MCF 10A (cell line): ENCODE measurements around the gene PLCG2. TPM values are rescaled to one million over a fixed set of nuclear protein-coding genes. Genes with fewer than 3 reads are reported as not detected.

ENCODE experiments used
- BruUV-seq: library from RNA; stranded (reverse); fragments of 400-500 nt; replicated peaks from 2 replicates; lab custom pipeline; 2021; lab: Mats Ljungman, UMichigan
- CTCF ChIA-PET: fragments of 300-600 bp; sonication (Branson Sonifier 250); formaldehyde crosslinking; extraction: SDS; loops from one replicate; lab custom pipeline; 2021; ENCODE audit warnings: antibody characterized with exemption, inconsistent platforms; lab: Yijun Ruan, JAX
- POLR2A ChIA-PET: fragments of 300-600, 350-650 bp; sonication (Branson Sonifier 250); formaldehyde crosslinking; extraction: SDS; loops from one replicate; lab custom pipeline; 2020; ENCODE audit warnings: antibody characterized with exemption, inconsistent platforms; lab: Yijun Ruan, JAX
- DNase-seq: peaks from one replicate; pipeline ENCODE4 v3.0.0-alpha.2; 2018; ENCODE audit not compliant: unreplicated experiment
- H3K27ac Mint-ChIP-seq: one replicate; pipeline ENCODE4 v1.8.0; 2022; ENCODE audit warnings: mild to moderate bottlenecking, low read depth, mixed read lengths; ENCODE audit not compliant: unreplicated experiment
- H3K27me3 Mint-ChIP-seq: one replicate; pipeline ENCODE4 v1.8.0; 2022; ENCODE audit warnings: mixed read lengths; ENCODE audit not compliant: insufficient read depth, unreplicated experiment
- H3K36me3 Mint-ChIP-seq: one replicate; pipeline ENCODE4 v1.8.0; 2022; ENCODE audit warnings: mild to moderate bottlenecking, moderate library complexity, mixed read lengths; ENCODE audit not compliant: insufficient read depth, unreplicated experiment
- H3K4me1 Mint-ChIP-seq: one replicate; pipeline ENCODE4 v1.8.0; 2022; ENCODE audit warnings: mixed read lengths; ENCODE audit not compliant: insufficient read depth, unreplicated experiment
- H3K4me3 Mint-ChIP-seq: one replicate; pipeline ENCODE4 v1.8.0; 2022; ENCODE audit warnings: mild to moderate bottlenecking, moderate library complexity, mixed read lengths; ENCODE audit not compliant: unreplicated experiment
- H3K9me3 Mint-ChIP-seq: one replicate; pipeline ENCODE4 v1.8.0; 2022; ENCODE audit warnings: mixed read lengths; ENCODE audit not compliant: unreplicated experiment
- CTCF ChIP-seq: fragments of 200-600 bp; IDR thresholded peaks from one replicate; pipeline ENCODE4 v1.8.0; 2022; ENCODE audit warnings: antibody characterized with exemption, mild to moderate bottlenecking; ENCODE audit not compliant: unreplicated experiment
- intact Hi-C: fragments of 100-400 bp; cut with micrococcal nuclease; formaldehyde crosslinking; loops from 2 replicates; pipeline ENCODE4 v1.14.1; 2022
- total RNA-seq: library from RNA; stranded (reverse); gene quantifications from 2 replicates; pipeline ENCODE4 v1.2.3, GENCODE V29; 2022

Gene PLCG2
- total RNA-seq, 1 experiment from 2014 or later, result 5.2 TPM

GRCh38 chr16:81770008-81770407 lies 9.1 kb upstream of the PLCG2 start:
- POLR2A ChIA-PET, result no interaction called here
- Mint-ChIP-seq H3K36me3 (no peaks in the 10 kb centered on the region), H3K27me3 (no peaks in the 10 kb centered on the region), H3K27ac (no peak overlapping the region), H3K4me1 (no peaks in the 10 kb centered on the region), H3K4me3 (no peak overlapping the region), H3K9me3 (no peaks in the 10 kb centered on the region)
- intact Hi-C loops, result no loop called here
- no peak for TF ChIP-seq CTCF
- no peak for DNase-seq
- CTCF ChIA-PET, result interaction anchor here (1.8 kb wide), 1 partner anchor 9 kb away, joined by 4 read pairs; no protein-coding TSS in a partner anchor
- BruUV-seq, result no TSS peak

GRCh38 chr16:81774348-81774747 lies 4.7 kb upstream of the PLCG2 start:
- Mint-ChIP-seq H3K36me3 (no peaks in the 10 kb centered on the region), H3K4me3 (no peak overlapping the region), H3K27ac (no peak overlapping the region), H3K27me3 (no peaks in the 10 kb centered on the region), H3K4me1 (peaks cover 4% of the 10 kb centered on the region), H3K9me3 (no peaks in the 10 kb centered on the region)
- DNase-seq, result no peak
- intact Hi-C loops, result no loop called here
- BruUV-seq, result no TSS peak
- ChIA-PET CTCF (interaction anchor here (0.6 to 1.3 kb wide), 3 partner anchors 9 to 739 kb away, joined by 3 to 5 read pairs (median 4); partner anchors contain the start of gene ATMIN), POLR2A (no interaction called here)
- no peak for TF ChIP-seq CTCF

GRCh38 chr16:81775570-81775969 lies 3.5 kb upstream of the PLCG2 start:
- ChIA-PET POLR2A (no interaction called here), CTCF (interaction anchor here (0.6 kb wide), 1 partner anchor 200 kb away, joined by 3 read pairs; no protein-coding TSS in a partner anchor)
- H3K36me3 Mint-ChIP-seq, result no peaks in the 10 kb centered on the region
- no TSS peak for BruUV-seq
- no peak for DNase-seq
- no peaks in the 10 kb centered on the region for H3K9me3 Mint-ChIP-seq
- TF ChIP-seq CTCF, result no peak
- no peak overlapping the region for H3K4me3 Mint-ChIP-seq
- intact Hi-C loops, result no loop called here
- peaks cover 12% of the 10 kb centered on the region for H3K27me3 Mint-ChIP-seq
- H3K27ac Mint-ChIP-seq, result no peak overlapping the region
- peaks cover 9% of the 10 kb centered on the region for H3K4me1 Mint-ChIP-seq

GRCh38 chr16:81778231-81778630 lies 860 bp upstream of the PLCG2 start:
- peaks cover 9% of the 10 kb centered on the region for H3K4me1 Mint-ChIP-seq
- CTCF ChIA-PET, result interaction anchor here (0.6 to 2.3 kb wide), 3 partner anchors 96 to 372 kb away, joined by 3 to 15 read pairs (median 3); no protein-coding TSS in a partner anchor
- H3K36me3 Mint-ChIP-seq, result no peaks in the 10 kb centered on the region
- TF ChIP-seq CTCF, result no peak
- no peak overlapping the region for H3K27ac Mint-ChIP-seq
- no peak for DNase-seq
- H3K9me3 Mint-ChIP-seq, result no peaks in the 10 kb centered on the region
- peaks cover 23% of the 10 kb centered on the region for H3K27me3 Mint-ChIP-seq
- intact Hi-C loops, result no loop called here
- POLR2A ChIA-PET, result interaction anchor here (0.6 to 0.8 kb wide), 2 partner anchors 20 to 27 kb away, joined by 3 read pairs; no protein-coding TSS in a partner anchor
- BruUV-seq, result no TSS peak
- peak overlapping the region; percentile 81 for H3K4me3 Mint-ChIP-seq
